DOHH2 (cell line): ENCODE measurements around the gene ATP5F1A.

ENCODE experiments used
- H3F3A ChIP-seq: fragments of 200-600 bp; sonication (generic), shearing (Covaris generic); 2 replicates; pipeline ENCODE4 v1.6.0; 2016; ENCODE audit warnings: antibody characterized with exemption, mild to moderate bottlenecking; ENCODE audit not compliant: control insufficient read depth, insufficient read depth
- H3K27ac ChIP-seq: fragments of 200-600 bp; sonication (generic); 2 replicates; pipeline ENCODE4 v1.5.1; 2014; ENCODE audit warnings: low read depth, mild to moderate bottlenecking, low read length, moderate library complexity
- H3K27me3 ChIP-seq: fragments of 200-600 bp; sonication (generic); 2 replicates; pipeline ENCODE4 v1.6.1; 2014; ENCODE audit warnings: mild to moderate bottlenecking, low read length, mixed read lengths; ENCODE audit not compliant: control insufficient read depth
- H3K36me3 ChIP-seq: fragments of 200-600 bp; sonication (generic); 2 replicates; pipeline ENCODE4 v1.6.1; 2014; ENCODE audit warnings: mild to moderate bottlenecking, low read length, moderate library complexity, mixed read lengths; ENCODE audit not compliant: control insufficient read depth
- H3K4me1 ChIP-seq: fragments of 200-600 bp; sonication (generic); 2 replicates; pipeline ENCODE4 v1.6.1; 2014; ENCODE audit warnings: mild to moderate bottlenecking, low read length, mixed read lengths; ENCODE audit not compliant: control insufficient read depth
- H3K4me2 ChIP-seq: fragments of 200-600 bp; sonication (generic); 2 replicates; pipeline ENCODE4 v1.6.0; 2014; ENCODE audit warnings: mild to moderate bottlenecking, low read length, moderate library complexity
- H3K4me3 ChIP-seq: fragments of 200-600 bp; sonication (generic); 2 replicates; pipeline ENCODE4 v1.5.1; 2014; ENCODE audit warnings: mild to moderate bottlenecking, low read length, mixed read lengths
- H3K79me2 ChIP-seq: fragments of 200-600 bp; sonication (generic); 2 replicates; pipeline ENCODE4 v1.6.1; 2014; ENCODE audit warnings: mild to moderate bottlenecking, low read length, mixed read lengths; ENCODE audit not compliant: control insufficient read depth
- H3K9me2 ChIP-seq: fragments of 200-600 bp; sonication (generic); replicated peaks from 2 replicates; pipeline ENCODE4 v1.6.1; 2014; ENCODE audit warnings: mild to moderate bottlenecking, low read length, mixed read lengths; ENCODE audit not compliant: control insufficient read depth
- H3K9me3 ChIP-seq: fragments of 200-600 bp; sonication (generic); 2 replicates; pipeline ENCODE4 v1.6.1; 2014; ENCODE audit warnings: antibody characterized with exemption, low read length, mixed read lengths; ENCODE audit not compliant: control insufficient read depth, insufficient read depth
- H4K20me1 ChIP-seq: fragments of 200-600 bp; sonication (generic); 2 replicates; pipeline ENCODE4 v1.6.0; 2014; ENCODE audit warnings: low read depth, mild to moderate bottlenecking, antibody characterized with exemption, low read length, moderate library complexity; ENCODE audit not compliant: control insufficient read depth, insufficient read depth
- EZH2phosphoT487 ChIP-seq: fragments of 200-600 bp; sonication (generic); IDR thresholded peaks from 2 replicates; pipeline ENCODE4 v1.6.1; 2017; ENCODE audit warnings: borderline replicate concordance, mild to moderate bottlenecking, antibody characterized with exemption, low read length, moderate library complexity, mixed read lengths
- TF ChIP-seq, protein P1 (sequence below): fragments of 200-600 bp; sonication (generic); IDR thresholded peaks from one replicate; pipeline ENCODE4 v1.5.1; 2014; ENCODE audit warnings: antibody characterized with exemption, mild to moderate bottlenecking, low read depth, low read length; ENCODE audit not compliant: poor library complexity, severe bottlenecking

The ATP5F1A gene

DNA sequence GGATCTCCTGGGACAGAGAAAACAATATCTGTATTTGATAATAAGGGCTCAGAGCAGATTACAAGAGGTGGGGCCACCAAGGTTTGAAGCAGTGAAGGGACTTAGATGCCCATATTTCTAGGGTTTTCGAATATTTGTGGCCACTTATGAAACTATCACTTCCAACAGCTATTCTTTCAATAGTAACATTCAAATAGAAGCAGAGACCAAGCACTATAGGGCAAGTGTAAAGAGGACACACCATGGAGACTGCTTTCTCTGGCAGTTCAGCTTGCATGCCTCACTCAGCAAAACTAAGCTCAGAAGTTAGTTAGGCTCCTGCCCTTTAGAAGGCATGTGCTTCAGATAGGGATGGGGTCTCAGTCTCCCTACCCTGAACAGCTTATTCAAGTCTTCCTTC lies 36.3 kb downstream of the ATP5F1A start:
- TF ChIP-seq EZH2phosphoT487, result no peak
- TF ChIP-seq, protein P1, sequence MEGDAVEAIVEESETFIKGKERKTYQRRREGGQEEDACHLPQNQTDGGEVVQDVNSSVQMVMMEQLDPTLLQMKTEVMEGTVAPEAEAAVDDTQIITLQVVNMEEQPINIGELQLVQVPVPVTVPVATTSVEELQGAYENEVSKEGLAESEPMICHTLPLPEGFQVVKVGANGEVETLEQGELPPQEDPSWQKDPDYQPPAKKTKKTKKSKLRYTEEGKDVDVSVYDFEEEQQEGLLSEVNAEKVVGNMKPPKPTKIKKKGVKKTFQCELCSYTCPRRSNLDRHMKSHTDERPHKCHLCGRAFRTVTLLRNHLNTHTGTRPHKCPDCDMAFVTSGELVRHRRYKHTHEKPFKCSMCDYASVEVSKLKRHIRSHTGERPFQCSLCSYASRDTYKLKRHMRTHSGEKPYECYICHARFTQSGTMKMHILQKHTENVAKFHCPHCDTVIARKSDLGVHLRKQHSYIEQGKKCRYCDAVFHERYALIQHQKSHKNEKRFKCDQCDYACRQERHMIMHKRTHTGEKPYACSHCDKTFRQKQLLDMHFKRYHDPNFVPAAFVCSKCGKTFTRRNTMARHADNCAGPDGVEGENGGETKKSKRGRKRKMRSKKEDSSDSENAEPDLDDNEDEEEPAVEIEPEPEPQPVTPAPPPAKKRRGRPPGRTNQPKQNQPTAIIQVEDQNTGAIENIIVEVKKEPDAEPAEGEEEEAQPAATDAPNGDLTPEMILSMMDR, result no peak
- Histone ChIP-seq H3K4me1 (no peaks in the 10 kb centered on the region), H3K4me3 (no peak overlapping the region), H3K9me3 (no peaks in the 10 kb centered on the region), H3K9me2 (no peaks in the 10 kb centered on the region), H3K79me2 (no peaks in the 10 kb centered on the region), H4K20me1 (no peaks in the 10 kb centered on the region), H3K27ac (no peak overlapping the region), H3K36me3 (no peaks in the 10 kb centered on the region), H3K4me2 (no peak overlapping the region), H3F3A (no peaks in the 10 kb centered on the region), H3K27me3 (no peaks in the 10 kb centered on the region)

DNA sequence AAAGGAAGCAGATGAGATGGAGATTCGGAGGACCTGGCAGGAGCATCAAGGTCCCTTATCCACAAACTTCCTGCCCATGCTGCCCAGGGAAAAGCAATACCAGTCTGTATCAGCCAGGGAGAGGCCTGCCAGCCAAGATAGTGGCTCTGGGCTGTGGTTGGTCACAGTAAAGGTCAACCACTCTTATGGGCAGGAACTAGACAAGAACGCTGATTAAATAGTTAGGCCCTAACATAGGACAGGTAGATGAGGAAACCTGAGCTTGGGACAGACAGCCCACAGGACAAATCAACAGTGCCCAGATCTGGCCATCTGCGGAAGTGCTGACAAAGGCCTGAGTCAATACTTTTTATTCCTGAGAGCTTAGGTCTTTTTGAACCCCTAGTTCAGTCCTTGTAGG lies 36.7 kb downstream of the ATP5F1A start:
- no peak overlapping the region for H3K4me2 ChIP-seq
- H3K36me3 ChIP-seq, result no peaks in the 10 kb centered on the region
- no peak overlapping the region for H3K27ac ChIP-seq
- H3K9me3 ChIP-seq, result no peaks in the 10 kb centered on the region
- no peaks in the 10 kb centered on the region for H3K27me3 ChIP-seq
- no peak overlapping the region for H3K4me3 ChIP-seq
- H3K4me1 ChIP-seq, result no peaks in the 10 kb centered on the region
- H3K79me2 ChIP-seq, result no peaks in the 10 kb centered on the region
- no peak for TF ChIP-seq EZH2phosphoT487
- TF ChIP-seq, protein P1, result no peak
- H3F3A ChIP-seq, result no peaks in the 10 kb centered on the region
- no peaks in the 10 kb centered on the region for H3K9me2 ChIP-seq
- no peaks in the 10 kb centered on the region for H4K20me1 ChIP-seq

DNA sequence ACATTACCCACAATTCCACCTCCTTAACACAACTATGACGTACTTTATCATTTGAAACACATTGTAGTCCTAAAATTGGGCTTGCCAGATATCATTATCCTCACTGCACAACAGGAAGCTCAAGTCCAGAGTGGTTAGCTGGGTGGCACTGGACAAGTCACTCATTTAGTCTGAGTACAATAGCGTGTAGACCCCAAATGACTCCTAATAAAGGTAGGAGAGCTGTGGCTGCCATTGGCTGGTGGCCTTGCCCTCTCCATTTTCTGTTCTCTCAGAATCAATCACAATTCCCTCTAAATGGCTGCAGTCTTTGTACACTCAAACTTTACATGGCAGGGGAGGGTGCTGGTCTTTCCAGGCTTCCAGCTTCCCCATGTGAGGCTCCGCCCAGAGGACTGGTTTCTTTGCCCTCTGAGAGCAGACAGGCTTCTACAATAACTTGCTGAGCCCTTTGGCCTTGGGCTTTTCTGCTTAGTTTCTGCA lies 37.7 kb downstream of the ATP5F1A start:
- no peaks in the 10 kb centered on the region for H3K9me2 ChIP-seq

More for the DNA sequence above, 37.7 kb downstream of the ATP5F1A start:
- H3K4me3 ChIP-seq, result no peak overlapping the region
- TF ChIP-seq, protein P1, result no peak
- no peak for TF ChIP-seq EZH2phosphoT487
- H3K79me2 ChIP-seq, result no peaks in the 10 kb centered on the region
- no peaks in the 10 kb centered on the region for H3K9me3 ChIP-seq
- peaks cover 6% of the 10 kb centered on the region for H3K27me3 ChIP-seq
- H4K20me1 ChIP-seq, result no peaks in the 10 kb centered on the region
- H3F3A ChIP-seq, result no peaks in the 10 kb centered on the region
- no peak overlapping the region for H3K27ac ChIP-seq
- no peaks in the 10 kb centered on the region for H3K4me1 ChIP-seq
- no peak overlapping the region for H3K4me2 ChIP-seq
- no peaks in the 10 kb centered on the region for H3K36me3 ChIP-seq
